Fibroblast of villous mesenchyme (primary cell): ENCODE results near the gene PPP1R3E. TPM values are rescaled to one million over a fixed set of nuclear protein-coding genes. Genes with fewer than 3 reads are reported as not detected.
"Not testable (repeated sequence)": the region's sequence is repeated elsewhere in the genome, so short reads cannot be mapped to it uniquely, and the experiment has no call there.

Experiments used
- DNase-seq: peaks from one replicate; pipeline ENCODE4 v3.0.0-alpha.2; 2010; ENCODE audit warnings: low read depth
- H3K4me3 ChIP-seq: 2 replicates; pipeline ENCODE4 v1.5.1; 2011; ENCODE audit warnings: low read depth, mild to moderate bottlenecking, low read length
- total RNA-seq: library from RNA; depleted of rRNA; stranded (reverse); fragments of >200 nt; gene quantifications from 2 replicates; pipeline ENCODE4 v1.2.3, GENCODE V29; 2012
- TF ChIP-seq, protein P1 (sequence below): IDR thresholded peaks from 2 replicates; pipeline ENCODE4 v1.5.1; 2012; ENCODE audit warnings: low read depth, mild to moderate bottlenecking, low read length; ENCODE audit not compliant: insufficient read depth

PPP1R3E gene
- total RNA-seq, 1 donor, result 3.0 TPM

- DNase-seq, result no peak
- TF ChIP-seq, protein P1, sequence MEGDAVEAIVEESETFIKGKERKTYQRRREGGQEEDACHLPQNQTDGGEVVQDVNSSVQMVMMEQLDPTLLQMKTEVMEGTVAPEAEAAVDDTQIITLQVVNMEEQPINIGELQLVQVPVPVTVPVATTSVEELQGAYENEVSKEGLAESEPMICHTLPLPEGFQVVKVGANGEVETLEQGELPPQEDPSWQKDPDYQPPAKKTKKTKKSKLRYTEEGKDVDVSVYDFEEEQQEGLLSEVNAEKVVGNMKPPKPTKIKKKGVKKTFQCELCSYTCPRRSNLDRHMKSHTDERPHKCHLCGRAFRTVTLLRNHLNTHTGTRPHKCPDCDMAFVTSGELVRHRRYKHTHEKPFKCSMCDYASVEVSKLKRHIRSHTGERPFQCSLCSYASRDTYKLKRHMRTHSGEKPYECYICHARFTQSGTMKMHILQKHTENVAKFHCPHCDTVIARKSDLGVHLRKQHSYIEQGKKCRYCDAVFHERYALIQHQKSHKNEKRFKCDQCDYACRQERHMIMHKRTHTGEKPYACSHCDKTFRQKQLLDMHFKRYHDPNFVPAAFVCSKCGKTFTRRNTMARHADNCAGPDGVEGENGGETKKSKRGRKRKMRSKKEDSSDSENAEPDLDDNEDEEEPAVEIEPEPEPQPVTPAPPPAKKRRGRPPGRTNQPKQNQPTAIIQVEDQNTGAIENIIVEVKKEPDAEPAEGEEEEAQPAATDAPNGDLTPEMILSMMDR, result no peak
- no peak overlapping the region for H3K4me3 ChIP-seq
Measured at GRCh38 chr14:23326491-23327332, 24.1 kb upstream of the PPP1R3E start.

DNA sequence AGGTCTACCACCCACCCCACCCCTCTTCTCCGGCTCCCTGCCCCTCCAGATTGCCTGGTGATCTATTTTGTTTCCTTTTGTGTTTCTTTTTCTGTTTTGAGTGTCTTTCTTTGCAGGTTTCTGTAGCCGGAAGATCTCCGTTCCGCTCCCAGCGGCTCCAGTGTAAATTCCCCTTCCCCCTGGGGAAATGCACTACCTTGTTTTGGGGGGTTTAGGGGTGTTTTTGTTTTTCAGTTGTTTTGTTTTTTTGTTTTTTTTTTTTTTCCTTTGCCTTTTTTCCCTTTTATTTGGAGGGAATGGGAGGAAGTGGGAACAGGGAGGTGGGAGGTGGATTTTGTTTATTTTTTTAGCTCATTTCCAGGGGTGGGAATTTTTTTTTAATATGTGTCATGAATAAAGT lies 23.1 kb upstream of the PPP1R3E start:
- DNase-seq, H3K4me3 ChIP-seq: not testable (repeated sequence)

DNA sequence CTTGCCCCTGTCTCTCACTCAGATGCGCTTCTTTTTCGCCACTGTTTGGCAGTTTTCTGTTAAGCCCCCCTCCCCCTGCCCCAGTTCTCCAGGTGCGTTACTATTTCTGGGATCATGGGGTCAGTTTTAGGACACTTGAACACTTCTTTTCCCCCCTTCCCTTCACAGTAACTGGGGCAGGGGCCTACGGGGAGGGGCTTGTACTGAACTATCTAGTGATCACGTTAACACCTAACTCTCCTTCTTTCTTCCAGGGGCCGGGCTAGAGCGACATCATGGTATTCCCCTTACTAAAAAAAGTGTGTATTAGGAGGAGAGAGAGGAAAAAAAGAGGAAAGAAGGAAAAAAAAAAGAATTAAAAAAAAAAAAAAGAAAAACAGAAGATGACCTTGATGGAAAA lies 22.3 kb upstream of the PPP1R3E start:
- DNase-seq, result no peak
- TF ChIP-seq, protein P1, result no peak
- no peak overlapping the region for H3K4me3 ChIP-seq

DNA sequence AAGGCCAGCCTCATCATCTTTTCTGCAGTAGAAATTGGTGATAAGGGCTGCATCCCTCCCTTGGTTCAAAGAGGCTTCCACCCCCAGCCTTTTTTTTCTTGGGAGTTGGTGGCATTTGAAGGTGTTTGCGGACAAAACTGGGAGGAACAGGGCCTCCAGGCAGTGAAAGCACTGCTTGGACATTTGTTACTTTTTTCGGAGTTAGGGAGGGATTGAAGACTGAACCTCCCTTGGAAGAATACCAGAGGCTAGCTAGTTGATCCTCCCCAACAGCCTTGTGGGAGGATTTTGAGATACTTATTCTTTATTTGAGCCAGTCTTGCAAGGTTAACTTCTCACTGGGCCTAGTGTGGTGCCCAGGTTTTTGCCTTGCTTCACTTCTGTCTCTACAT lies 21.8 kb upstream of the PPP1R3E start:
- TF ChIP-seq, protein P1, result no peak
- no peak overlapping the region for H3K4me3 ChIP-seq
- DNase-seq, result peak; percentile 5

- H3K4me3 ChIP-seq, result no peak overlapping the region
- TF ChIP-seq, protein P1, result no peak
- DNase-seq, result no peak
Measured at GRCh38 chr14:23323838-23324454, 21.3 kb upstream of the PPP1R3E start.

GRCh38 chr14:23322568-23323517 lies 20.2 kb upstream of the PPP1R3E start:
- TF ChIP-seq, protein P1, result no peak

More at GRCh38 chr14:23322568-23323517, 20.2 kb upstream of the PPP1R3E start:
- peak overlapping the region; percentile 90 for H3K4me3 ChIP-seq
- DNase-seq, result no peak
